SH-SY5Y (cell line): ENCODE data around the gene MUC6.

Experiments used
- GATA2 ChIP-seq: IDR thresholded peaks from 2 replicates; pipeline ENCODE4 v1.6.1; 2011; ENCODE audit warnings: mild to moderate bottlenecking, low read depth, low read length
- GATA3 ChIP-seq: IDR thresholded peaks from 2 replicates; pipeline ENCODE4 v1.6.1; 2011; ENCODE audit warnings: low read depth, mild to moderate bottlenecking, low read length, moderate library complexity

- no peak for TF ChIP-seq GATA3
- no peak for TF ChIP-seq GATA2
Measured at GRCh38 chr11:1019321-1019910, 17.1 kb downstream of the MUC6 start.
